ENCODE data around the gene SLC9A5.

- TF ChIP-seq CTCF (optimal IDR thresholded peaks at IDR 0.05 in 1 of 3, IDR thresholded peaks at IDR 0.05 in 1 of 3, conservative IDR thresholded peaks at IDR 0.05 in 1 of 3; ENCODE audit: extremely low read depth in 1 of 3, insufficient read depth in 2 of 3, low read length in 3 of 3) (no peak), EZH2 (IDR thresholded peaks at IDR 0.05; ENCODE audit: low read length) (no peak)
Observed at GRCh38 chr16:67244387-67245185, 4.2 kb upstream of the SLC9A5 start.
